ENCODE data around the gene ARHGEF5.

GRCh38 chr7:144378651-144379050 lies 23.4 kb downstream of the ARHGEF5 start:
- TF ChIP-seq PBX3 (IDR thresholded peaks at IDR 0.05; ENCODE audit: insufficient replicate concordance, low read depth, low read length) (no peak), CTCF (IDR thresholded peaks at IDR 0.05 in 2 of 3, conservative IDR thresholded peaks at IDR 0.05 in 1 of 3; ENCODE audit: control insufficient read depth in 2 of 3, extremely low read depth in 1 of 3, insufficient read depth in 1 of 3, low read depth in 3 of 3, low read length in 3 of 3) (no peak), POLR2A (IDR thresholded peaks at IDR 0.05; ENCODE audit: low read depth, low read length) (no peak), SMC3 (IDR thresholded peaks at IDR 0.05; ENCODE audit: borderline replicate concordance, low read length) (no peak), TCF12 (IDR thresholded peaks at IDR 0.05; ENCODE audit: low read depth, low read length) (no peak), SPI1 (IDR thresholded peaks at IDR 0.05; ENCODE audit: borderline replicate concordance, insufficient read depth, low read depth, low read length) (no peak), CEBPB (IDR thresholded peaks at IDR 0.05; ENCODE audit: borderline replicate concordance in 1 of 2, low read depth in 2 of 2, low read length in 2 of 2) (no peak), RCOR1 (conservative IDR thresholded peaks at IDR 0.05; ENCODE audit: low read depth, low read length) (no peak), BHLHE40 (IDR thresholded peaks at IDR 0.05; ENCODE audit: borderline replicate concordance in 1 of 2, low read depth in 2 of 2, low read length in 1 of 2) (no peak), RAD21 (IDR thresholded peaks at IDR 0.05; ENCODE audit: insufficient read depth, low read depth, low read length) (no peak), ASH2L (IDR thresholded peaks at IDR 0.05; ENCODE audit: borderline replicate concordance, low read depth) (no peak), EZH2 (IDR thresholded peaks at IDR 0.05; ENCODE audit: borderline replicate concordance, control insufficient read depth, low read depth, low read length) (no peak), ZNF274 (IDR thresholded peaks at IDR 0.05; ENCODE audit: insufficient read depth, insufficient read length) (no peak)

Measured in GM12878 (cell line).